HepG2 (cell line): Measurements from ENCODE around the gene COX14.

Source experiments
- MIER3 ChIP-seq: IDR thresholded peaks from 2 replicates; pipeline ENCODE4 v1.6.1; 2016; ENCODE audit warnings: missing compliant biosample characterization, borderline replicate concordance
- NFE2L2 ChIP-seq: fragments of 150-350 bp; IDR thresholded peaks from 2 replicates; pipeline ENCODE4 v1.6.1; 2014; ENCODE audit warnings: low read length
- PHF8 ChIP-seq: sonication (generic); formaldehyde crosslinking; IDR thresholded peaks from 2 replicates; pipeline ENCODE4 v1.5.0; 2020; ENCODE audit warnings: missing genetic modification reagents
- SP1 ChIP-seq, 2 experiments: fragments of 450-650 bp in 1 of 2; sonication (generic) in 1 of 2; formaldehyde crosslinking in 1 of 2; IDR thresholded peaks; 2 replicates each; pipeline versions ENCODE4 v1.4.0 to v1.6.1; 2016 to 2020; ENCODE audit warnings: missing genetic modification reagents in 1 of 2
- ZFP36 ChIP-seq: fragments of 150-350 bp; IDR thresholded peaks from 2 replicates; pipeline ENCODE4 v1.6.1; 2018; ENCODE audit warnings: borderline replicate concordance, low read length, low read depth; ENCODE audit not compliant: partially characterized antibody
- TF ChIP-seq, protein P1 (sequence below): sonication (generic); formaldehyde crosslinking; conservative IDR thresholded peaks from 2 replicates; pipeline ENCODE4 v1.8.1; 2023; ENCODE audit warnings: missing genetic modification reagents
- TF ChIP-seq, protein P2 (sequence below): sonication (generic); formaldehyde crosslinking; IDR thresholded peaks from 2 replicates; pipeline ENCODE4 v1.8.0; 2022; ENCODE audit warnings: mild to moderate bottlenecking, missing genetic modification reagents, borderline replicate concordance
- TF ChIP-seq, protein P3 (sequence below): sonication (generic); formaldehyde crosslinking; IDR thresholded peaks from 2 replicates; pipeline ENCODE4 v1.5.0; 2020; ENCODE audit warnings: mild to moderate bottlenecking, missing genetic modification reagents, moderate library complexity
- TF ChIP-seq, protein P4 (sequence below): sonication (generic); formaldehyde crosslinking; IDR thresholded peaks from 2 replicates; pipeline ENCODE4 v1.8.1; 2022; ENCODE audit warnings: mild to moderate bottlenecking, missing genetic modification reagents
- TF ChIP-seq, protein P5 (sequence below), 2 experiments: sonication (generic) in 1 of 2; formaldehyde crosslinking in 1 of 2; IDR thresholded peaks; 2 replicates each; pipeline versions ENCODE4 v1.4.0 to v1.6.1; 2018 to 2020; ENCODE audit warnings: missing genetic modification reagents in 2 of 2, borderline replicate concordance in 1 of 2, low read depth in 1 of 2, mild to moderate bottlenecking in 1 of 2, missing biosample characterization in 1 of 2
- TF ChIP-seq, protein P6 (sequence below): sonication (generic); formaldehyde crosslinking; IDR thresholded peaks from 2 replicates; pipeline ENCODE4 v1.4.0; 2020; ENCODE audit warnings: missing genetic modification reagents
- TF ChIP-seq, protein P7 (sequence below), 2 experiments: IDR thresholded peaks; 2 replicates each; pipeline ENCODE4 v1.6.1; 2011 to 2012; ENCODE audit warnings: low read length in 2 of 2, borderline replicate concordance in 1 of 2, low read depth in 1 of 2, mild to moderate bottlenecking in 1 of 2, moderate library complexity in 1 of 2

DNA sequence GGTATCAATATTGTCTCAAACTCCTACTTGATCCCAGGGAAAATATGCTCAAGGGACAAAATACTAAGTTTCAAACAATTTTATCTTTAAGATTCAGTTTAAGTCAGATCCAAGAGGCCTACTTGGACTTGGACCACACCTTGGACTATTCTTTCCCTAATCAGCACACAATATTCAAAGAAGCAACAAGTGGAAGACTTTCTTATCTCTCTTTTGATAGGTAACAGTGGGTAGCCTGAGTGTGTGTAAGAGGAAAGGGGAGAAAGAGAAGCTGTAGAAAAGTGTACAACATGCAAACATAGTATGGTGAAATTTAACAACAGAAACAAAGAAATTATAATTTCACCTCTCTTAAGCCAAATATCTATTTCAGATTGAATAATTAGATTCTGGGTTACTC lies 48.6 kb downstream of the COX14 start:
- TF ChIP-seq, protein P1, sequence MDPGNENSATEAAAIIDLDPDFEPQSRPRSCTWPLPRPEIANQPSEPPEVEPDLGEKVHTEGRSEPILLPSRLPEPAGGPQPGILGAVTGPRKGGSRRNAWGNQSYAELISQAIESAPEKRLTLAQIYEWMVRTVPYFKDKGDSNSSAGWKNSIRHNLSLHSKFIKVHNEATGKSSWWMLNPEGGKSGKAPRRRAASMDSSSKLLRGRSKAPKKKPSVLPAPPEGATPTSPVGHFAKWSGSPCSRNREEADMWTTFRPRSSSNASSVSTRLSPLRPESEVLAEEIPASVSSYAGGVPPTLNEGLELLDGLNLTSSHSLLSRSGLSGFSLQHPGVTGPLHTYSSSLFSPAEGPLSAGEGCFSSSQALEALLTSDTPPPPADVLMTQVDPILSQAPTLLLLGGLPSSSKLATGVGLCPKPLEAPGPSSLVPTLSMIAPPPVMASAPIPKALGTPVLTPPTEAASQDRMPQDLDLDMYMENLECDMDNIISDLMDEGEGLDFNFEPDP (CRISPR knock-in tag), result no peak
- TF ChIP-seq, protein P2, sequence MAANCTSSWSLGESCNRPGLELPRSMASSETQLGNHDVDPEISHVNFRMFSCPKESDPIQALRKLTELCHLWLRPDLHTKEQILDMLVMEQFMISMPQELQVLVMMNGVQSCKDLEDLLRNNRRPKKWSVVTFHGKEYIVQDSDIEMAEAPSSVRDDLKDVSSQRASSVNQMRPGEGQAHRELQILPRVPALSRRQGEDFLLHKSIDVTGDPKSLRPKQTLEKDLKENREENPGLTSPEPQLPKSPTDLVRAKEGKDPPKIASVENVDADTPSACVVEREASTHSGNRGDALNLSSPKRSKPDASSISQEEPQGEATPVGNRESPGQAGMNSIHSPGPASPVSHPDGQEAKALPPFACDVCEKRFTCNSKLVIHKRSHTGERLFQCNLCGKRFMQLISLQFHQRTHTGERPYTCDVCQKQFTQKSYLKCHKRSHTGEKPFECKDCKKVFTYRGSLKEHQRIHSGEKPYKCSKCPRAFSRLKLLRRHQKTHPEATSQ (CRISPR knock-in tag), result no peak
- TF ChIP-seq, protein P3, sequence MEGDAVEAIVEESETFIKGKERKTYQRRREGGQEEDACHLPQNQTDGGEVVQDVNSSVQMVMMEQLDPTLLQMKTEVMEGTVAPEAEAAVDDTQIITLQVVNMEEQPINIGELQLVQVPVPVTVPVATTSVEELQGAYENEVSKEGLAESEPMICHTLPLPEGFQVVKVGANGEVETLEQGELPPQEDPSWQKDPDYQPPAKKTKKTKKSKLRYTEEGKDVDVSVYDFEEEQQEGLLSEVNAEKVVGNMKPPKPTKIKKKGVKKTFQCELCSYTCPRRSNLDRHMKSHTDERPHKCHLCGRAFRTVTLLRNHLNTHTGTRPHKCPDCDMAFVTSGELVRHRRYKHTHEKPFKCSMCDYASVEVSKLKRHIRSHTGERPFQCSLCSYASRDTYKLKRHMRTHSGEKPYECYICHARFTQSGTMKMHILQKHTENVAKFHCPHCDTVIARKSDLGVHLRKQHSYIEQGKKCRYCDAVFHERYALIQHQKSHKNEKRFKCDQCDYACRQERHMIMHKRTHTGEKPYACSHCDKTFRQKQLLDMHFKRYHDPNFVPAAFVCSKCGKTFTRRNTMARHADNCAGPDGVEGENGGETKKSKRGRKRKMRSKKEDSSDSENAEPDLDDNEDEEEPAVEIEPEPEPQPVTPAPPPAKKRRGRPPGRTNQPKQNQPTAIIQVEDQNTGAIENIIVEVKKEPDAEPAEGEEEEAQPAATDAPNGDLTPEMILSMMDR (CRISPR knock-in tag), result no peak
- TF ChIP-seq PHF8 (no peak), MIER3 (no peak), SP1 (IDR thresholded peaks at IDR 0.05) (no peak), SP1 (CRISPR knock-in tag; IDR thresholded peaks at IDR 0.05) (no peak), ZFP36 (no peak), NFE2L2 (no peak)
- TF ChIP-seq, protein P4, sequence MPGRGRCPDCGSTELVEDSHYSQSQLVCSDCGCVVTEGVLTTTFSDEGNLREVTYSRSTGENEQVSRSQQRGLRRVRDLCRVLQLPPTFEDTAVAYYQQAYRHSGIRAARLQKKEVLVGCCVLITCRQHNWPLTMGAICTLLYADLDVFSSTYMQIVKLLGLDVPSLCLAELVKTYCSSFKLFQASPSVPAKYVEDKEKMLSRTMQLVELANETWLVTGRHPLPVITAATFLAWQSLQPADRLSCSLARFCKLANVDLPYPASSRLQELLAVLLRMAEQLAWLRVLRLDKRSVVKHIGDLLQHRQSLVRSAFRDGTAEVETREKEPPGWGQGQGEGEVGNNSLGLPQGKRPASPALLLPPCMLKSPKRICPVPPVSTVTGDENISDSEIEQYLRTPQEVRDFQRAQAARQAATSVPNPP, result no peak
- TF ChIP-seq, protein P5, sequence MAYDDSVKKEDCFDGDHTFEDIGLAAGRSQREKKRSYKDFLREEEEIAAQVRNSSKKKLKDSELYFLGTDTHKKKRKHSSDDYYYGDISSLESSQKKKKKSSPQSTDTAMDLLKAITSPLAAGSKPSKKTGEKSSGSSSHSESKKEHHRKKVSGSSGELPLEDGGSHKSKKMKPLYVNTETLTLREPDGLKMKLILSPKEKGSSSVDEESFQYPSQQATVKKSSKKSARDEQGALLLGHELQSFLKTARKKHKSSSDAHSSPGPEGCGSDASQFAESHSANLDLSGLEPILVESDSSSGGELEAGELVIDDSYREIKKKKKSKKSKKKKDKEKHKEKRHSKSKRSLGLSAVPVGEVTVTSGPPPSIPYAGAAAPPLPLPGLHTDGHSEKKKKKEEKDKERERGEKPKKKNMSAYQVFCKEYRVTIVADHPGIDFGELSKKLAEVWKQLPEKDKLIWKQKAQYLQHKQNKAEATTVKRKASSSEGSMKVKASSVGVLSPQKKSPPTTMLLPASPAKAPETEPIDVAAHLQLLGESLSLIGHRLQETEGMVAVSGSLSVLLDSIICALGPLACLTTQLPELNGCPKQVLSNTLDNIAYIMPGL (CRISPR knock-in tag; IDR thresholded peaks at IDR 0.05; ENCODE audit: borderline replicate concordance in 1 of 2, low read depth in 1 of 2), result no peak
- TF ChIP-seq, protein P6, sequence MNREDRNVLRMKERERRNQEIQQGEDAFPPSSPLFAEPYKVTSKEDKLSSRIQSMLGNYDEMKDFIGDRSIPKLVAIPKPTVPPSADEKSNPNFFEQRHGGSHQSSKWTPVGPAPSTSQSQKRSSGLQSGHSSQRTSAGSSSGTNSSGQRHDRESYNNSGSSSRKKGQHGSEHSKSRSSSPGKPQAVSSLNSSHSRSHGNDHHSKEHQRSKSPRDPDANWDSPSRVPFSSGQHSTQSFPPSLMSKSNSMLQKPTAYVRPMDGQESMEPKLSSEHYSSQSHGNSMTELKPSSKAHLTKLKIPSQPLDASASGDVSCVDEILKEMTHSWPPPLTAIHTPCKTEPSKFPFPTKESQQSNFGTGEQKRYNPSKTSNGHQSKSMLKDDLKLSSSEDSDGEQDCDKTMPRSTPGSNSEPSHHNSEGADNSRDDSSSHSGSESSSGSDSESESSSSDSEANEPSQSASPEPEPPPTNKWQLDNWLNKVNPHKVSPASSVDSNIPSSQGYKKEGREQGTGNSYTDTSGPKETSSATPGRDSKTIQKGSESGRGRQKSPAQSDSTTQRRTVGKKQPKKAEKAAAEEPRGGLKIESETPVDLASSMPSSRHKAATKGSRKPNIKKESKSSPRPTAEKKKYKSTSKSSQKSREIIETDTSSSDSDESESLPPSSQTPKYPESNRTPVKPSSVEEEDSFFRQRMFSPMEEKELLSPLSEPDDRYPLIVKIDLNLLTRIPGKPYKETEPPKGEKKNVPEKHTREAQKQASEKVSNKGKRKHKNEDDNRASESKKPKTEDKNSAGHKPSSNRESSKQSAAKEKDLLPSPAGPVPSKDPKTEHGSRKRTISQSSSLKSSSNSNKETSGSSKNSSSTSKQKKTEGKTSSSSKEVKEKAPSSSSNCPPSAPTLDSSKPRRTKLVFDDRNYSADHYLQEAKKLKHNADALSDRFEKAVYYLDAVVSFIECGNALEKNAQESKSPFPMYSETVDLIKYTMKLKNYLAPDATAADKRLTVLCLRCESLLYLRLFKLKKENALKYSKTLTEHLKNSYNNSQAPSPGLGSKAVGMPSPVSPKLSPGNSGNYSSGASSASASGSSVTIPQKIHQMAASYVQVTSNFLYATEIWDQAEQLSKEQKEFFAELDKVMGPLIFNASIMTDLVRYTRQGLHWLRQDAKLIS (CRISPR knock-in tag), result no peak
- TF ChIP-seq, protein P7, sequence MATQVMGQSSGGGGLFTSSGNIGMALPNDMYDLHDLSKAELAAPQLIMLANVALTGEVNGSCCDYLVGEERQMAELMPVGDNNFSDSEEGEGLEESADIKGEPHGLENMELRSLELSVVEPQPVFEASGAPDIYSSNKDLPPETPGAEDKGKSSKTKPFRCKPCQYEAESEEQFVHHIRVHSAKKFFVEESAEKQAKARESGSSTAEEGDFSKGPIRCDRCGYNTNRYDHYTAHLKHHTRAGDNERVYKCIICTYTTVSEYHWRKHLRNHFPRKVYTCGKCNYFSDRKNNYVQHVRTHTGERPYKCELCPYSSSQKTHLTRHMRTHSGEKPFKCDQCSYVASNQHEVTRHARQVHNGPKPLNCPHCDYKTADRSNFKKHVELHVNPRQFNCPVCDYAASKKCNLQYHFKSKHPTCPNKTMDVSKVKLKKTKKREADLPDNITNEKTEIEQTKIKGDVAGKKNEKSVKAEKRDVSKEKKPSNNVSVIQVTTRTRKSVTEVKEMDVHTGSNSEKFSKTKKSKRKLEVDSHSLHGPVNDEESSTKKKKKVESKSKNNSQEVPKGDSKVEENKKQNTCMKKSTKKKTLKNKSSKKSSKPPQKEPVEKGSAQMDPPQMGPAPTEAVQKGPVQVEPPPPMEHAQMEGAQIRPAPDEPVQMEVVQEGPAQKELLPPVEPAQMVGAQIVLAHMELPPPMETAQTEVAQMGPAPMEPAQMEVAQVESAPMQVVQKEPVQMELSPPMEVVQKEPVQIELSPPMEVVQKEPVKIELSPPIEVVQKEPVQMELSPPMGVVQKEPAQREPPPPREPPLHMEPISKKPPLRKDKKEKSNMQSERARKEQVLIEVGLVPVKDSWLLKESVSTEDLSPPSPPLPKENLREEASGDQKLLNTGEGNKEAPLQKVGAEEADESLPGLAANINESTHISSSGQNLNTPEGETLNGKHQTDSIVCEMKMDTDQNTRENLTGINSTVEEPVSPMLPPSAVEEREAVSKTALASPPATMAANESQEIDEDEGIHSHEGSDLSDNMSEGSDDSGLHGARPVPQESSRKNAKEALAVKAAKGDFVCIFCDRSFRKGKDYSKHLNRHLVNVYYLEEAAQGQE (IDR thresholded peaks at IDR 0.05; ENCODE audit: borderline replicate concordance in 1 of 2, low read depth in 1 of 2, low read length in 2 of 2), result no peak
